ENCODE measurements around the gene RNF115. TPM values are rescaled to one million over a fixed set of nuclear protein-coding genes. Genes with fewer than 3 reads are reported as not detected.

The RNF115 gene
- total and polyA plus RNA-seq, 2 of the 13 experiments (the other 11 are each of a cell fraction or from before 2014, with no cell fraction given) = 6.0 to 10.1 TPM

- TF ChIP-seq ZNF564 (CRISPR knock-in tag; IDR thresholded peaks at IDR 0.05) = peak; percentile 23; the same call in 1 of the 2 replicates
- TF ChIP-seq AHR (CRISPR knock-in tag; IDR thresholded peaks at IDR 0.05) = no peak
- TF ChIP-seq ETV6 (CRISPR knock-in tag; conservative IDR thresholded peaks at IDR 0.05) = no peak
- peak; percentile 31; the same call in 1 of the 2 replicates for TF ChIP-seq ZIK1 (CRISPR knock-in tag; IDR thresholded peaks at IDR 0.05; ENCODE audit: borderline replicate concordance, low read depth)
- peak; percentile 36 for TF ChIP-seq ZMYM4 (CRISPR knock-in tag; IDR thresholded peaks at IDR 0.05)
- no peak for TF ChIP-seq NFYB (CRISPR knock-in tag; IDR thresholded peaks at IDR 0.05)
- TF ChIP-seq FOSL2 (CRISPR knock-in tag; IDR thresholded peaks at IDR 0.05) = peak; percentile 38; the same call in 1 of the 2 replicates
- peak; percentile 76 for TF ChIP-seq POLR2AphosphoS5 (IDR thresholded peaks at IDR 0.05; ENCODE audit: low read depth, low read length)
- TF ChIP-seq ZNF275 (CRISPR knock-in tag; IDR thresholded peaks at IDR 0.05; ENCODE audit: borderline replicate concordance) = no peak
- TF ChIP-seq ETS1 (CRISPR knock-in tag; IDR thresholded peaks at IDR 0.05) = no peak
- TF ChIP-seq NFKB2 (CRISPR knock-in tag; IDR thresholded peaks at IDR 0.05; ENCODE audit: borderline replicate concordance) = 0 out of 2 replicates have a peak, but pooled peaks have one; percentile 46
- TF ChIP-seq ZNF354B (CRISPR knock-in tag; IDR thresholded peaks at IDR 0.05) = no peak
- TF ChIP-seq ZNF33A (CRISPR knock-in tag; IDR thresholded peaks at IDR 0.05; ENCODE audit: borderline replicate concordance) = 0 out of 2 replicates have a peak, but pooled peaks have one; percentile 59
- no peak for TF ChIP-seq FOXA1 (IDR thresholded peaks at IDR 0.05)
- no peak for TF ChIP-seq FOXA1 (CRISPR knock-in tag; IDR thresholded peaks at IDR 0.05)
- peak; percentile 49 for TF ChIP-seq HIVEP1 (CRISPR knock-in tag; IDR thresholded peaks at IDR 0.05)
- no peak for TF ChIP-seq RFX3 (CRISPR knock-in tag; IDR thresholded peaks at IDR 0.05)
- TF ChIP-seq ZNF597 (CRISPR knock-in tag; IDR thresholded peaks at IDR 0.05) = no peak
- no peak for TF ChIP-seq SCMH1 (CRISPR knock-in tag; IDR thresholded peaks at IDR 0.05; ENCODE audit: borderline replicate concordance)
- TF ChIP-seq MYC (CRISPR knock-in tag; IDR thresholded peaks at IDR 0.05; ENCODE audit: borderline replicate concordance) = peak; percentile 86
- peak; percentile 31; the same call in 1 of the 2 replicates for TF ChIP-seq ZNF501 (CRISPR knock-in tag; IDR thresholded peaks at IDR 0.05)
- no peak for TF ChIP-seq ZNF333 (CRISPR knock-in tag; IDR thresholded peaks at IDR 0.05; ENCODE audit: borderline replicate concordance)
- peak; percentile 23; the same call in 1 of the 2 replicates for TF ChIP-seq GZF1 (CRISPR knock-in tag; IDR thresholded peaks at IDR 0.05)
- TF ChIP-seq ZNF510 (CRISPR knock-in tag; IDR thresholded peaks at IDR 0.05; ENCODE audit: low read depth) = no peak
- 0 out of 2 replicates have a peak, but pooled peaks have one; percentile 30 for TF ChIP-seq SATB2 (CRISPR knock-in tag; IDR thresholded peaks at IDR 0.05)
- TF ChIP-seq CENPBD1 (CRISPR knock-in tag; IDR thresholded peaks at IDR 0.05; ENCODE audit: borderline replicate concordance, low read depth) = no peak
- TF ChIP-seq ZKSCAN1 (IDR thresholded peaks at IDR 0.05; ENCODE audit: low read length) = no peak
- TF ChIP-seq THAP8 (CRISPR knock-in tag; IDR thresholded peaks at IDR 0.05; ENCODE audit: borderline replicate concordance) = no peak
Observed at GRCh38 chr1:145707183-145707867, 116.6 kb downstream of the RNF115 start, which contains the start of gene PDZK1 (continued).

All from HepG2 (cell line).